Prostate gland (tissue), 2 donors: ENCODE measurements around the gene CAV1. TPM values are rescaled to one million over a fixed set of nuclear protein-coding genes. Genes with fewer than 3 reads are reported as not detected.
A peak's percentile ranks its signal among the peaks of the same experiment; 100 is the strongest.

Experiments used
- DNase-seq: peaks from one replicate; pipeline ENCODE4 v3.0.0-alpha.2; 2019; ENCODE audit warnings: low spot score
- H3K27ac ChIP-seq, 2 donors: fragments of 200-600 bp; sonication (generic); 2 replicates each; pipeline ENCODE4 v1.5.1; 2017 to 2019
- H3K27me3 ChIP-seq: fragments of 200-600 bp; sonication (generic); replicated peaks from 2 replicates; pipeline ENCODE4 v1.5.1; 2019; ENCODE audit not compliant: insufficient read depth
- H3K36me3 ChIP-seq, 2 donors: fragments of 200-600 bp; sonication (generic); 1 replicate in 1 of 2; 2 replicates in 1 of 2; pipeline versions ENCODE4 v1.5.1 to v1.8.1; 2017 to 2019
- H3K4me1 ChIP-seq: fragments of 200-600 bp; sonication (generic); replicated peaks from 2 replicates; pipeline ENCODE4 v1.5.1; 2019
- H3K4me3 ChIP-seq, 2 donors: fragments of 200-600 bp; sonication (generic); 2 replicates each; pipeline ENCODE4 v1.5.1; 2017 to 2019
- H3K9me3 ChIP-seq: fragments of 200-600 bp; sonication (generic); 2 replicates; pipeline ENCODE4 v1.5.1; 2017
- CTCF ChIP-seq, 4 experiments: fragments of 200-600 bp in 2 of 4; fragments of 450-650 bp in 2 of 4; sonication (generic) in 2 of 4; IDR thresholded peaks; 1 replicate in 3 of 4; 2 replicates in 1 of 4; pipeline ENCODE4 v1.5.1; 2016 to 2019; ENCODE audit warnings: antibody characterized with exemption in 4 of 4, mild to moderate bottlenecking in 2 of 4, moderate library complexity in 2 of 4
- POLR2A ChIP-seq: fragments of 450-650 bp; IDR thresholded peaks from one replicate; pipeline ENCODE4 v1.6.1; 2016; ENCODE audit warnings: antibody characterized with exemption, mild to moderate bottlenecking
- POLR2AphosphoS5 ChIP-seq: sonication (generic); formaldehyde crosslinking; IDR thresholded peaks from one replicate; pipeline ENCODE4 v1.6.1; 2017; ENCODE audit warnings: antibody characterized with exemption
- WGBS: methylation state at CpG from one replicate; pipeline ENCODE4 v1.1.5; 2018; 5-methylcytosine and 5-hydroxymethylcytosine counted together
- intact Hi-C: fragments of 100-400 bp; cut with DNase I; formaldehyde crosslinking; loops from one replicate; pipeline ENCODE4 v1.14.2; 2022
- total RNA-seq, 2 donors: library from RNA; depleted of rRNA; stranded (reverse); fragments of >200 nt; gene quantifications; one replicate each; pipeline ENCODE4 v1.1.0, GENCODE V29; 2016

CAV1 gene
- total RNA-seq, 2 donors from 2014 or later, result 54.0 to 114 TPM

GRCh38 chr7:116532102-116532688, 7.4 kb downstream of the CAV1 start:
- 87% methylated on average over 3 of the region's 3 CpGs for whole genome bisulfite sequencing
- Histone ChIP-seq H3K27ac (no peak overlapping the region), H3K27me3 (no peaks in the 10 kb centered on the region), H3K4me1 (no peaks in the 10 kb centered on the region), H3K9me3 (no peaks in the 10 kb centered on the region), H3K36me3 (no peaks in the 10 kb centered on the region), H3K4me3 (no peak overlapping the region)
- TF ChIP-seq POLR2AphosphoS5 (no peak), CTCF (IDR thresholded peaks at IDR 0.05) (no peak), POLR2A (no peak)
- no peak for DNase-seq
- intact Hi-C loops, result no loop called here

- Histone ChIP-seq H3K36me3 (no peaks in the 10 kb centered on the region), H3K27ac (no peak overlapping the region)
- intact Hi-C loops, result no loop called here
Measured at GRCh38 chr7:116534790-116535189, 10.0 kb downstream of the CAV1 start.

GRCh38 chr7:116535416-116535815, 10.6 kb downstream of the CAV1 start:
- intact Hi-C loops, result no loop called here
- Histone ChIP-seq H3K4me3 (no peak overlapping the region), H3K36me3 (no peaks in the 10 kb centered on the region), H3K27me3 (no peaks in the 10 kb centered on the region), H3K27ac (no peak overlapping the region), H3K4me1 (no peaks in the 10 kb centered on the region), H3K9me3 (no peaks in the 10 kb centered on the region)
- 89% methylated on average over 1 of the region's 1 CpG for WGBS
- TF ChIP-seq POLR2AphosphoS5 (no peak), CTCF (IDR thresholded peaks at IDR 0.05) (no peak), POLR2A (no peak)
- DNase-seq, result no peak

More at GRCh38 chr7:116534790-116535189, 10.0 kb downstream of the CAV1 start:
- Histone ChIP-seq H3K4me1 (no peaks in the 10 kb centered on the region), H3K27me3 (no peaks in the 10 kb centered on the region), H3K4me3 (no peak overlapping the region), H3K9me3 (no peaks in the 10 kb centered on the region)
- DNase-seq, result no peak
- TF ChIP-seq POLR2AphosphoS5 (no peak), POLR2A (no peak), CTCF (IDR thresholded peaks at IDR 0.05) (no peak)
- 87% methylated on average over 2 of the region's 2 CpGs for WGBS

GRCh38 chr7:116538138-116538537, 13.3 kb downstream of the CAV1 start:
- Histone ChIP-seq H3K9me3 (no peaks in the 10 kb centered on the region), H3K27ac (no peak overlapping the region), H3K4me1 (no peaks in the 10 kb centered on the region), H3K27me3 (no peaks in the 10 kb centered on the region), H3K36me3 (no peaks in the 10 kb centered on the region), H3K4me3 (no peak overlapping the region)
- WGBS, result 15% methylated on average over 2 of the region's 2 CpGs
- no peak for DNase-seq
- intact Hi-C loops, result no loop called here
- peak; percentile 20 for TF ChIP-seq POLR2AphosphoS5
- TF ChIP-seq POLR2A, result no peak

- 95% methylated on average over 3 of the region's 3 CpGs for WGBS
- DNase-seq, result no peak
- Histone ChIP-seq H3K9me3 (no peaks in the 10 kb centered on the region), H3K4me1 (no peaks in the 10 kb centered on the region), H3K36me3 (no peaks in the 10 kb centered on the region), H3K27me3 (no peaks in the 10 kb centered on the region), H3K27ac (no peak overlapping the region), H3K4me3 (no peak overlapping the region)
- TF ChIP-seq POLR2A, result no peak
- no peak for TF ChIP-seq CTCF (IDR thresholded peaks at IDR 0.05)
- no peak for TF ChIP-seq POLR2AphosphoS5
- intact Hi-C loops, result no loop called here
Measured at GRCh38 chr7:116539879-116540278, 15.0 kb downstream of the CAV1 start.
